K562 (cell line): ENCODE measurements around the gene FARSA. TPM values are rescaled to one million over a fixed set of nuclear protein-coding genes. Genes with fewer than 3 reads are reported as not detected.

ENCODE experiments used
- CBX5 ChIP-seq: IDR thresholded peaks from 2 replicates; pipeline ENCODE4 v1.6.1; 2014; ENCODE audit warnings: low read depth, borderline replicate concordance
- FOSL1 ChIP-seq: fragments of 200-800 bp; sonication (Bioruptor generic); conservative IDR thresholded peaks from 2 replicates; pipeline ENCODE4 v1.6.1; 2016; ENCODE audit warnings: missing genetic modification characterization, missing compliant biosample characterization
- NCOA6 ChIP-seq: fragments of 450-650 bp; IDR thresholded peaks from 2 replicates; pipeline ENCODE4 v1.6.1; 2017; ENCODE audit warnings: mild to moderate bottlenecking
- PATZ1 ChIP-seq: fragments of 250-450 bp; sonication (Bioruptor Pico); IDR thresholded peaks from 2 replicates; pipeline ENCODE4 v1.5.0; 2020; ENCODE audit warnings: mild to moderate bottlenecking, borderline replicate concordance
- PHB ChIP-seq: fragments of 250-450 bp; sonication (Bioruptor Pico); IDR thresholded peaks from 2 replicates; pipeline ENCODE4 v1.5.0; 2021
- PHTF2 ChIP-seq: fragments of 250-450 bp; sonication (Bioruptor Pico); IDR thresholded peaks from 2 replicates; pipeline ENCODE4 v1.5.0; 2021; ENCODE audit warnings: mild to moderate bottlenecking
- PML ChIP-seq: IDR thresholded peaks from 2 replicates; pipeline ENCODE4 v1.6.1; 2012; ENCODE audit warnings: low read length, inconsistent platforms
- ZC3H11A ChIP-seq: IDR thresholded peaks from 2 replicates; pipeline ENCODE4 v1.6.1; 2012; ENCODE audit warnings: low read depth, low read length, improper control_type of control experiment
- ZC3H4 ChIP-seq: sonication (generic); formaldehyde crosslinking; IDR thresholded peaks from 2 replicates; pipeline ENCODE4 v1.9.0; 2021; ENCODE audit warnings: missing genetic modification reagents, borderline replicate concordance
- ZNF133 ChIP-seq: fragments of 250-450 bp; sonication (Bioruptor Pico); IDR thresholded peaks from 2 replicates; pipeline ENCODE4 v1.4.0; 2020; ENCODE audit warnings: mild to moderate bottlenecking
- ZNF77 ChIP-seq: fragments of 250-450 bp; sonication (Bioruptor Pico); IDR thresholded peaks from 2 replicates; pipeline ENCODE4 v1.5.0; 2020
- polyA plus RNA-seq, 8 experiments: library from polyadenylated mRNA; depleted of rRNA in 4 of 8; stranded (reverse) in 5 of 8; unstranded in 3 of 8; fragments of >200 nt; fragmentation: Nextera tagmentation in 2 of 8; fragmentation: Illumina TruSeq in 1 of 8; extraction: Ambion mirVana in 2 of 8; extraction: Trizol in 1 of 8; gene quantifications; 2 replicates each; pipeline versions ENCODE4 v1.2.1 to v1.2.3, GENCODE V29; 2011 to 2014; ENCODE audit warnings: inconsistent platforms in 1 of 8, missing spikeins in 1 of 8
- total RNA-seq, 7 experiments: library from RNA; depleted of rRNA in 6 of 7; stranded (reverse); fragments of >200 nt in 6 of 7; fragmentation: Illumina TruSeq in 2 of 7; extraction: Trizol in 2 of 7; gene quantifications; 2 replicates each; pipeline versions ENCODE4 v1.2.1 to v1.2.3, GENCODE V29; 2011 to 2021; ENCODE audit warnings: low replicate concordance in 1 of 7
- TF ChIP-seq, protein P1 (sequence below): sonication (generic); formaldehyde crosslinking; IDR thresholded peaks from 2 replicates; pipeline ENCODE4 v1.8.1; 2023; ENCODE audit warnings: mild to moderate bottlenecking, missing genetic modification reagents
- TF ChIP-seq, protein P2 (sequence below), 2 experiments: fragments of 250-450 bp in 1 of 2; fragments of 450-650 bp in 1 of 2; sonication (Bioruptor Pico) in 1 of 2; IDR thresholded peaks; 2 replicates each; pipeline versions ENCODE4 v1.6.1 to v1.8.0; 2016 to 2021; ENCODE audit warnings: mild to moderate bottlenecking in 2 of 2, moderate library complexity in 2 of 2, missing compliant biosample characterization in 1 of 2, missing genetic modification characterization in 1 of 2

FARSA gene
- total and polyA plus RNA-seq, 9 of the 15 experiments (the other 6 are each of a cell fraction or from before 2014, with no cell fraction given), result 25.2 to 237 (median 89.6) TPM

GRCh38 chr19:12884926-12885748 is 48.4 kb downstream of the FARSA start (continued):
- TF ChIP-seq, protein P1, sequence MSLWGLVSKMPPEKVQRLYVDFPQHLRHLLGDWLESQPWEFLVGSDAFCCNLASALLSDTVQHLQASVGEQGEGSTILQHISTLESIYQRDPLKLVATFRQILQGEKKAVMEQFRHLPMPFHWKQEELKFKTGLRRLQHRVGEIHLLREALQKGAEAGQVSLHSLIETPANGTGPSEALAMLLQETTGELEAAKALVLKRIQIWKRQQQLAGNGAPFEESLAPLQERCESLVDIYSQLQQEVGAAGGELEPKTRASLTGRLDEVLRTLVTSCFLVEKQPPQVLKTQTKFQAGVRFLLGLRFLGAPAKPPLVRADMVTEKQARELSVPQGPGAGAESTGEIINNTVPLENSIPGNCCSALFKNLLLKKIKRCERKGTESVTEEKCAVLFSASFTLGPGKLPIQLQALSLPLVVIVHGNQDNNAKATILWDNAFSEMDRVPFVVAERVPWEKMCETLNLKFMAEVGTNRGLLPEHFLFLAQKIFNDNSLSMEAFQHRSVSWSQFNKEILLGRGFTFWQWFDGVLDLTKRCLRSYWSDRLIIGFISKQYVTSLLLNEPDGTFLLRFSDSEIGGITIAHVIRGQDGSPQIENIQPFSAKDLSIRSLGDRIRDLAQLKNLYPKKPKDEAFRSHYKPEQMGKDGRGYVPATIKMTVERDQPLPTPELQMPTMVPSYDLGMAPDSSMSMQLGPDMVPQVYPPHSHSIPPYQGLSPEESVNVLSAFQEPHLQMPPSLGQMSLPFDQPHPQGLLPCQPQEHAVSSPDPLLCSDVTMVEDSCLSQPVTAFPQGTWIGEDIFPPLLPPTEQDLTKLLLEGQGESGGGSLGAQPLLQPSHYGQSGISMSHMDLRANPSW (CRISPR knock-in tag), result no peak
- no peak for TF ChIP-seq CBX5
- TF ChIP-seq, protein P2, sequence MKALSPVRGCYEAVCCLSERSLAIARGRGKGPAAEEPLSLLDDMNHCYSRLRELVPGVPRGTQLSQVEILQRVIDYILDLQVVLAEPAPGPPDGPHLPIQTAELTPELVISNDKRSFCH (CRISPR knock-in tag; IDR thresholded peaks at IDR 0.05), result no peak
- TF ChIP-seq, protein P2 (tag; IDR thresholded peaks at IDR 0.05), result no peak
- TF ChIP-seq PML, result no peak; the same call in 1 of the 2 replicates
- TF ChIP-seq FOSL1 (tag), result 0 out of 2 replicates have a peak, but pooled peaks have one; percentile 32
- TF ChIP-seq PHB (CRISPR knock-in tag), result peak; percentile 58; the same call in 1 of the 2 replicates
- TF ChIP-seq ZC3H11A, result no peak
- no peak for TF ChIP-seq ZNF77 (CRISPR knock-in tag)
- TF ChIP-seq ZC3H4 (CRISPR knock-in tag), result 0 out of 2 replicates have a peak, but pooled peaks have one; percentile 71
- TF ChIP-seq NCOA6, result no peak
- no peak for TF ChIP-seq ZNF133 (CRISPR knock-in tag)
- TF ChIP-seq PATZ1 (CRISPR knock-in tag), result no peak
- no peak for TF ChIP-seq PHTF2 (CRISPR knock-in tag)
